ENCODE data around the gene RFX6.

DNA sequence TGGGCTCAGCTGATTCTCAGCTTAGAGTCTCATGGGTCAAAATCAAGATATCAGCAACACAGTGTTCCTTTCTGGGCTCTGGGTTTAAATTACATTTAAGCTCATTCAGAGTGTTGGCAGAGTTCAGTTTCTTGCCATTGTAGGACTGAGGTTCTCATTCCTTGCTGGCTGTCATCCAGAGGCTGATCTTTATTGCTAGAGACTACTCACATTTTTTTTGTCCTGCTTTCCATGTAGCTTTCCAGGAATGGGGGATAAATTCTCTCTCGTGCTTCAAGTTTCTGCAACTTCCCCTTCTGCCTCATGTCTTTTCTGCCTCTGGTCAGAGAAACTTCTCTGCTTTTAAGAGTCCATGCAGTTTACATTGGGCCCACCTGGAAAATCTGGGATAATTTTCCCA lies 86.9 kb downstream of the RFX6 start:
- TF ChIP-seq, protein P1, sequence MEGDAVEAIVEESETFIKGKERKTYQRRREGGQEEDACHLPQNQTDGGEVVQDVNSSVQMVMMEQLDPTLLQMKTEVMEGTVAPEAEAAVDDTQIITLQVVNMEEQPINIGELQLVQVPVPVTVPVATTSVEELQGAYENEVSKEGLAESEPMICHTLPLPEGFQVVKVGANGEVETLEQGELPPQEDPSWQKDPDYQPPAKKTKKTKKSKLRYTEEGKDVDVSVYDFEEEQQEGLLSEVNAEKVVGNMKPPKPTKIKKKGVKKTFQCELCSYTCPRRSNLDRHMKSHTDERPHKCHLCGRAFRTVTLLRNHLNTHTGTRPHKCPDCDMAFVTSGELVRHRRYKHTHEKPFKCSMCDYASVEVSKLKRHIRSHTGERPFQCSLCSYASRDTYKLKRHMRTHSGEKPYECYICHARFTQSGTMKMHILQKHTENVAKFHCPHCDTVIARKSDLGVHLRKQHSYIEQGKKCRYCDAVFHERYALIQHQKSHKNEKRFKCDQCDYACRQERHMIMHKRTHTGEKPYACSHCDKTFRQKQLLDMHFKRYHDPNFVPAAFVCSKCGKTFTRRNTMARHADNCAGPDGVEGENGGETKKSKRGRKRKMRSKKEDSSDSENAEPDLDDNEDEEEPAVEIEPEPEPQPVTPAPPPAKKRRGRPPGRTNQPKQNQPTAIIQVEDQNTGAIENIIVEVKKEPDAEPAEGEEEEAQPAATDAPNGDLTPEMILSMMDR (IDR thresholded peaks at IDR 0.05) = no peak
- TF ChIP-seq EP300 (IDR thresholded peaks at IDR 0.05) (no peak), POLR2AphosphoS5 (IDR thresholded peaks at IDR 0.05) (no peak)

All from upper lobe of left lung (tissue), 4 donors.